ENCODE data around the gene CHODL.

DNA sequence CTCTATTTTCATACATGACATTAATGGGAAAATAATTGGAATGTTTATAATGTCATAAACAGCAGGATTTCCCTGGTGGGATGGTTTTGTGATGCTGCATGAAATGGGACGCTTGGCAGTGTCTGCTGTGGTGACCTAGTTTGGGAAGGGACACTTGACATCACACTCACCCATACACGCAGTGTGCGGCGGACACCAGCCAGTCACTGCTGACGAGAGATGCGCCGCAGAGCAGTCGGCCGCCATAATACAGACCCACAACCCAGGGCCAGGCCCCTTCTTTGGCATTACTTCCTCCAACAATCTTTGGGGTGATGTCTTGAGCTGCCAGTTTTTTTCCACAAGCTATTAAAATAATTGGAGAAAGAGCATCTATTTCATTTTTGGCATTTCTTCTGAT is 49.5 kb downstream of the CHODL start:
- TF ChIP-seq, protein P1, sequence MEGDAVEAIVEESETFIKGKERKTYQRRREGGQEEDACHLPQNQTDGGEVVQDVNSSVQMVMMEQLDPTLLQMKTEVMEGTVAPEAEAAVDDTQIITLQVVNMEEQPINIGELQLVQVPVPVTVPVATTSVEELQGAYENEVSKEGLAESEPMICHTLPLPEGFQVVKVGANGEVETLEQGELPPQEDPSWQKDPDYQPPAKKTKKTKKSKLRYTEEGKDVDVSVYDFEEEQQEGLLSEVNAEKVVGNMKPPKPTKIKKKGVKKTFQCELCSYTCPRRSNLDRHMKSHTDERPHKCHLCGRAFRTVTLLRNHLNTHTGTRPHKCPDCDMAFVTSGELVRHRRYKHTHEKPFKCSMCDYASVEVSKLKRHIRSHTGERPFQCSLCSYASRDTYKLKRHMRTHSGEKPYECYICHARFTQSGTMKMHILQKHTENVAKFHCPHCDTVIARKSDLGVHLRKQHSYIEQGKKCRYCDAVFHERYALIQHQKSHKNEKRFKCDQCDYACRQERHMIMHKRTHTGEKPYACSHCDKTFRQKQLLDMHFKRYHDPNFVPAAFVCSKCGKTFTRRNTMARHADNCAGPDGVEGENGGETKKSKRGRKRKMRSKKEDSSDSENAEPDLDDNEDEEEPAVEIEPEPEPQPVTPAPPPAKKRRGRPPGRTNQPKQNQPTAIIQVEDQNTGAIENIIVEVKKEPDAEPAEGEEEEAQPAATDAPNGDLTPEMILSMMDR (conservative IDR thresholded peaks at IDR 0.05; ENCODE audit: low read depth, low read length) = no peak
- no peak for TF ChIP-seq CHD1 (IDR thresholded peaks at IDR 0.05; ENCODE audit: low read depth, low read length)
- no peak for TF ChIP-seq NFE2L2 (IDR thresholded peaks at IDR 0.05; ENCODE audit: low read depth, low read length)
